Measurements from ENCODE around the gene LMAN1.

Gene LMAN1

DNA sequence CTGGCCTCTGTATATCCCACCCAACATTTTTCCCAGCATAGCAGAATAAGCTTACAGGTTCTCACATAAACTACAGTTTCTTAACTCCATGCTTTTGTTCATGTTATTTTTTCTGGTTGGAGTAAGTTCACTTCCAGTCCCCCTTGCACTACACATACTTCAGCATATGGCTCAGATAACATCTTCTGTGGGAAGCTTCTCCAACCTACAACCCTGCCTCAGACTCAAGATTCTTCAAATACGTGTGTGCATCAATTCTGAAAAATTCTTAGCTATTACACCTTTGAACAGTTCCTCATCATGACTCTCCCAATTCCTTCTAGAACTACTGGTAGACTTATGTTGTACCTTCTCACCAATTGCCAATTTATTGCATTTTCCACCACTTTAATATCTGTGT, 33.1 kb downstream of the LMAN1 start:
- H3K4me3 ChIP-seq (ENCODE audit: low read depth, low read length): no peak overlapping the region
- TF ChIP-seq, protein P1, sequence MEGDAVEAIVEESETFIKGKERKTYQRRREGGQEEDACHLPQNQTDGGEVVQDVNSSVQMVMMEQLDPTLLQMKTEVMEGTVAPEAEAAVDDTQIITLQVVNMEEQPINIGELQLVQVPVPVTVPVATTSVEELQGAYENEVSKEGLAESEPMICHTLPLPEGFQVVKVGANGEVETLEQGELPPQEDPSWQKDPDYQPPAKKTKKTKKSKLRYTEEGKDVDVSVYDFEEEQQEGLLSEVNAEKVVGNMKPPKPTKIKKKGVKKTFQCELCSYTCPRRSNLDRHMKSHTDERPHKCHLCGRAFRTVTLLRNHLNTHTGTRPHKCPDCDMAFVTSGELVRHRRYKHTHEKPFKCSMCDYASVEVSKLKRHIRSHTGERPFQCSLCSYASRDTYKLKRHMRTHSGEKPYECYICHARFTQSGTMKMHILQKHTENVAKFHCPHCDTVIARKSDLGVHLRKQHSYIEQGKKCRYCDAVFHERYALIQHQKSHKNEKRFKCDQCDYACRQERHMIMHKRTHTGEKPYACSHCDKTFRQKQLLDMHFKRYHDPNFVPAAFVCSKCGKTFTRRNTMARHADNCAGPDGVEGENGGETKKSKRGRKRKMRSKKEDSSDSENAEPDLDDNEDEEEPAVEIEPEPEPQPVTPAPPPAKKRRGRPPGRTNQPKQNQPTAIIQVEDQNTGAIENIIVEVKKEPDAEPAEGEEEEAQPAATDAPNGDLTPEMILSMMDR (IDR thresholded peaks at IDR 0.05; ENCODE audit: borderline replicate concordance, insufficient read depth, low read depth, low read length): no peak

DNA sequence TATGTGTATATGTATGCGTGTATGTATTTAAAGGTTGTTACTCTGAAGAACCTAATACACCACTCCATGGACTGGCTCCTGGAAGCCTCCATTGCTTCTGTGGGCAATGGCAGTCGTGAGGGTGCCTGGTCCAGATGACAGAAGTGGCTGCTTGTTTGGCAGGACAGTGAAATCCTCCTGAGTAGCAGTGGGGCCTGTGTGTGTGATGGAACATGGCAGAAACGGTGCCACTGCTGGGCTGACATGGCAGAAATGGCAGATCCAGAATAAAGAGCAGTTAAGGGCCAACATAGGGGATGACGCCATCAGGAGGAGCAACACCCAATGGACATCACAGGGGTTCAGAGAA, 34.5 kb downstream of the LMAN1 start:
- TF ChIP-seq, protein P1 (IDR thresholded peaks at IDR 0.05; ENCODE audit: borderline replicate concordance, insufficient read depth, low read depth, low read length): no peak
- no peak overlapping the region for H3K4me3 ChIP-seq (ENCODE audit: low read depth, low read length)

DNA sequence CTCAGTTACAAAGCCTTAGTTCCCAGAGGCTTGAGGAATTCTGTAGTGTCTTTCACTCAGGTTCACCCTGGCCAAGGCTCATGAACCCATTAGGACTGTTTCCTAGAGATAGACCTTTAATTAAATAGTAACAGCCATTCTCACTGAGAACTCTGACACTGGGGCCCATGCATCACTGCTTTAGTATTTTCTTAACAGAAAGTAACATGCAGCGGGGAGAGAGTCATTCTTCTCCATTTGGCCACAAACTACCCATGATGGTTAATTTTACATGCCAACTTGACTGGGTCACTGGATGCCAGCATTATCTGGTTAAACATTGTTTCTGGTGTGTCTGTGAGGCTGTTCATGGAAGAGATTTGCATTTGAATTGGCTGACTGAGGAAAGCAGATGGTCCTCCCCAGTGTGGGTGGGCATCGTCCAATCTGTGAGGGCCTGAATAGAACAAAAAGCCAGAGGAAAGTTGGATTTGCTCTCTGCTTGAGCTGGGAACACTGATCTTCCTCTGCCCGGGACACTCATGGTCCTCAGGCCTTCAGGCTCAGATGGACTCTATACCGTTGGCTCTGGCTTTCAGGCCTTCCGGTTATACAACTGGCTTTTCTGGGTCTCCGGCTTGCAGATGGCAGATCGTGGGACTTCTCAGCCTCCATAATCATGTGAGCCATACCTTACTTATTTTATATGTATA, 35.0 kb downstream of the LMAN1 start:
- TF ChIP-seq, protein P1 (IDR thresholded peaks at IDR 0.05; ENCODE audit: borderline replicate concordance, insufficient read depth, low read depth, low read length): no peak
- no peak overlapping the region for H3K4me3 ChIP-seq (ENCODE audit: low read depth, low read length)

DNA sequence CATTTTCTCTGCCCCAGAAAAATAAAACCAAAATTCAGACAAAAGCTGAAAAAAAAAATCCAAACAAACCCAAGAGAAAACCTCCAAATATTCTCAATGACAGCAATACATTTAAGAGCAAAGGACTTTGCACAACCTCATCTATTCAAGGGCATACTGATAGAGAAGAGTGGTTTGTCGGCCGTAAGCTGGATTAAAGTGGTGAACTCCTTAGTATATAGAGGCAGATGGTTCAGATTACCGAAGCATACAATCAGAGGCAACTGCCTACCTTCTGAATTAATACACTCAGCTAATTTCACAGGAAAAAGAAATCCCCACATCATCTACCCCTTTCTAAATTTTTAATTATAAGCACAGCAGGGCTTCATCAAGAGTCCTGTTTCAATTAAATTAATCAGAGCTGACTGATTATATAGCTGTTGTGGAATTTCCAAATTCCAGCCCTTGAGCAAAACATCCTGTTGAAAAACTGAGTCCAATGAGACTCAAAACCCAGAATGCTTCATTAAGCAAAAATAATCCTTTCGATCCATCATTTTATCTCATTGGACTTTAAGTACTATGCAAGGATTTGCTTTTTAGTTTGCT, 40.5 kb downstream of the LMAN1 start, which contains the start of gene CPLX4:
Gene CPLX4, minus strand, starts transcription at position 190 of the 591 bp plus-strand sequence. Its CDS starts 187 bp downstream, at position 3.
- TF ChIP-seq, protein P1 (IDR thresholded peaks at IDR 0.05; ENCODE audit: borderline replicate concordance, insufficient read depth, low read depth, low read length): no peak
- H3K4me3 ChIP-seq (ENCODE audit: low read depth, low read length): no peak within 1 kb of the TSS

DNA sequence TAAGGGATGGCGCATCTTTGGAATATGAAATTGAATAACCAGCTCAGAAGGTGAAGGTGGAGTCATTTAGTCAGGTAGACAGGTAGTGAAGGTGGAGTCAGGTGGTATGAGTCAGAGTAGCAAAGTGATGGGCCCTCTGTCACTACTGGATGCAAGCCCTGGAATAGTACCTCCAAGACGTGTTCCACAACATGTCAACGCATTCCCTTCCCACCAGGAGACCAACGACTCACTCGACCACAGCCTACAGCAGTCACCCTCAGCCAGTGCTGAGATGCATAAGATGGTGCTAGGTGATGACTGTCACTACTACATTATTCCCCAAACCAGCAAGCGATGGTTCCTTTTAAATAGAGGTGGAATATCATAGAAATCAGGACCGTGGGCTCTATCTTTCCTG, 47.4 kb downstream of the LMAN1 start:
- no peak overlapping the region for H3K4me3 ChIP-seq (ENCODE audit: low read depth, low read length)
- TF ChIP-seq, protein P1 (IDR thresholded peaks at IDR 0.05; ENCODE audit: borderline replicate concordance, insufficient read depth, low read depth, low read length): no peak

DNA sequence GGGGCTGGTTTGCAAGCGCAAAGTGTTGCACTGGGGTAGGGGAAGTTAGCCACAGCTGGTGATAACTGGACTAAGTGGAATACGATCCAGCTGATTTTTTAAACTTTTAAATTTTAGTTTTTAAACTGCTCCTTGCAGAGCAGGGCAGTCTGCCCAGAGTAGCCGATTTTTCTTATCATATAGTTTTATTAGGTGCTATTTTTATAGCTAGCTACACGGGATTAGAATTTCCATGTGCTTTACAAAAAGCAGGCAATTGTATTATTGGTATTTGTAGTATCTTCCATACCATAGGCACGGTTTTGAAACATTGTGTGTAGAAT, 50.2 kb downstream of the LMAN1 start:
- no peak overlapping the region for H3K4me3 ChIP-seq (ENCODE audit: low read depth, low read length)
- TF ChIP-seq, protein P1 (IDR thresholded peaks at IDR 0.05; ENCODE audit: borderline replicate concordance, insufficient read depth, low read depth, low read length): no peak
